IgD-negative memory B cell (primary cell): ENCODE data around the gene KIAA0825. TPM values are rescaled to one million over a fixed set of nuclear protein-coding genes. Genes with fewer than 3 reads are reported as not detected.

Experiments used
- H3K27ac Mint-ChIP-seq, 3 donors: one replicate each; pipeline ENCODE4 v1.8.0; 2020 to 2022; ENCODE audit warnings: mild to moderate bottlenecking in 3 of 3, mixed read lengths in 3 of 3, moderate library complexity in 1 of 3
- H3K27me3 Mint-ChIP-seq: one replicate; pipeline ENCODE4 v1.8.0; 2021; ENCODE audit warnings: mixed read lengths
- H3K36me3 Mint-ChIP-seq: one replicate; pipeline ENCODE4 v1.8.0; 2020; ENCODE audit warnings: mild to moderate bottlenecking, mixed read lengths
- H3K4me1 Mint-ChIP-seq, 3 donors: one replicate each; pipeline ENCODE4 v1.8.0; 2020 to 2022; ENCODE audit warnings: mixed read lengths in 3 of 3, mild to moderate bottlenecking in 1 of 3
- H3K4me3 Mint-ChIP-seq, 4 donors: one replicate each; pipeline ENCODE4 v1.8.0; 2020 to 2022; ENCODE audit warnings: mild to moderate bottlenecking in 4 of 4, mixed read lengths in 4 of 4, moderate library complexity in 3 of 4
- H3K9me3 Mint-ChIP-seq, 3 donors: one replicate each; pipeline ENCODE4 v1.8.0; 2020 to 2021; ENCODE audit warnings: mixed read lengths in 3 of 3, mild to moderate bottlenecking in 1 of 3
- polyA plus RNA-seq: library from polyadenylated mRNA; unstranded; fragments of 300-500 nt; fragmentation: Illumina TruSeq; gene quantifications from one replicate; pipeline ENCODE4 v1.2.3, GENCODE V29; 2021

The KIAA0825 gene
- polyA plus RNA-seq, 1 donor from 2014 or later, result 0.84 TPM

GRCh38 chr5:94461131-94461530, 157.3 kb downstream of the KIAA0825 start:
- Mint-ChIP-seq H3K27ac (no peak overlapping the region), H3K4me3 (no peak overlapping the region), H3K4me1 (no peaks in the 10 kb centered on the region), H3K36me3 (no peaks in the 10 kb centered on the region), H3K9me3 (no peaks in the 10 kb centered on the region), H3K27me3 (no peaks in the 10 kb centered on the region)

- no peaks in the 10 kb centered on the region for H3K27me3 Mint-ChIP-seq
- H3K4me3 Mint-ChIP-seq, result no peak overlapping the region
- no peaks in the 10 kb centered on the region for H3K9me3 Mint-ChIP-seq
- no peak overlapping the region for H3K27ac Mint-ChIP-seq
- H3K36me3 Mint-ChIP-seq, result no peaks in the 10 kb centered on the region
- no peaks in the 10 kb centered on the region for H3K4me1 Mint-ChIP-seq
Observed at GRCh38 chr5:94459915-94460314, 158.5 kb downstream of the KIAA0825 start.

- H3K9me3 Mint-ChIP-seq, result no peaks in the 10 kb centered on the region
- H3K27me3 Mint-ChIP-seq, result no peaks in the 10 kb centered on the region
- no peaks in the 10 kb centered on the region for H3K4me1 Mint-ChIP-seq
- no peak overlapping the region for H3K4me3 Mint-ChIP-seq
- no peaks in the 10 kb centered on the region for H3K36me3 Mint-ChIP-seq
- H3K27ac Mint-ChIP-seq, result no peak overlapping the region
Observed at GRCh38 chr5:94457788-94458187, 160.6 kb downstream of the KIAA0825 start.

- Mint-ChIP-seq H3K27me3 (peaks cover 2% of the 10 kb centered on the region), H3K36me3 (peaks cover 1% of the 10 kb centered on the region), H3K27ac (no peak overlapping the region), H3K4me3 (no peak overlapping the region), H3K9me3 (peaks cover 0 to 1% (median 0%) of the 10 kb centered on the region in 3 donors), H3K4me1 (no peaks in the 10 kb centered on the region)
Observed at GRCh38 chr5:94445726-94446125, 172.7 kb downstream of the KIAA0825 start.

GRCh38 chr5:94442991-94443390, 175.4 kb downstream of the KIAA0825 start:
- Mint-ChIP-seq H3K27ac (no peak overlapping the region), H3K27me3 (peaks cover 2% of the 10 kb centered on the region), H3K36me3 (peaks cover 3% of the 10 kb centered on the region), H3K4me3 (no peak overlapping the region), H3K4me1 (no peaks in the 10 kb centered on the region), H3K9me3 (peaks cover 0 to 2% (median 0%) of the 10 kb centered on the region in 3 donors)

- Mint-ChIP-seq H3K9me3 (peaks cover 0 to 2% (median 0%) of the 10 kb centered on the region in 3 donors), H3K27ac (no peak overlapping the region), H3K27me3 (peaks cover 2% of the 10 kb centered on the region), H3K4me3 (no peak overlapping the region), H3K36me3 (peaks cover 3% of the 10 kb centered on the region), H3K4me1 (no peaks in the 10 kb centered on the region)
Observed at GRCh38 chr5:94442076-94442475, 176.3 kb downstream of the KIAA0825 start.

- Mint-ChIP-seq H3K9me3 (peaks cover 0 to 3% (median 0%) of the 10 kb centered on the region in 3 donors), H3K4me3 (no peak overlapping the region), H3K36me3 (peaks cover 7% of the 10 kb centered on the region), H3K4me1 (no peaks in the 10 kb centered on the region), H3K27ac (no peak overlapping the region), H3K27me3 (peaks cover 2% of the 10 kb centered on the region)
Observed at GRCh38 chr5:94440015-94440414, 178.4 kb downstream of the KIAA0825 start.

- H3K27ac Mint-ChIP-seq, result no peak overlapping the region
- no peaks in the 10 kb centered on the region for H3K27me3 Mint-ChIP-seq
- no peaks in the 10 kb centered on the region for H3K4me1 Mint-ChIP-seq
- peaks cover 4% of the 10 kb centered on the region for H3K36me3 Mint-ChIP-seq
- peaks cover 1 to 8% (median 2%) of the 10 kb centered on the region in 3 donors for H3K9me3 Mint-ChIP-seq
- no peak overlapping the region for H3K4me3 Mint-ChIP-seq
Observed at GRCh38 chr5:94433397-94434163, 184.8 kb downstream of the KIAA0825 start.

- no peak overlapping the region for H3K27ac Mint-ChIP-seq
- no peak overlapping the region for H3K4me3 Mint-ChIP-seq
- peaks cover 3 to 8% (median 6%) of the 10 kb centered on the region in 3 donors for H3K9me3 Mint-ChIP-seq
- no peaks in the 10 kb centered on the region for H3K27me3 Mint-ChIP-seq
- H3K36me3 Mint-ChIP-seq, result peaks cover 4% of the 10 kb centered on the region
- no peaks in the 10 kb centered on the region for H3K4me1 Mint-ChIP-seq
Observed at GRCh38 chr5:94432499-94432898, 185.9 kb downstream of the KIAA0825 start.

GRCh38 chr5:94431696-94432095, 186.7 kb downstream of the KIAA0825 start:
- Mint-ChIP-seq H3K36me3 (peaks cover 4% of the 10 kb centered on the region), H3K27ac (no peak overlapping the region), H3K27me3 (no peaks in the 10 kb centered on the region), H3K9me3 (peaks cover 3 to 8% (median 6%) of the 10 kb centered on the region in 3 donors), H3K4me3 (no peak overlapping the region), H3K4me1 (no peaks in the 10 kb centered on the region)

GRCh38 chr5:94429566-94429965, 188.8 kb downstream of the KIAA0825 start:
- Mint-ChIP-seq H3K4me1 (no peaks in the 10 kb centered on the region), H3K4me3 (no peak overlapping the region), H3K36me3 (no peaks in the 10 kb centered on the region), H3K9me3 (peaks cover 2 to 7% (median 6%) of the 10 kb centered on the region in 3 donors), H3K27me3 (no peaks in the 10 kb centered on the region), H3K27ac (no peak overlapping the region)

GRCh38 chr5:94425396-94425795, 193.0 kb downstream of the KIAA0825 start:
- Mint-ChIP-seq H3K36me3 (peaks cover 4% of the 10 kb centered on the region), H3K27ac (no peak overlapping the region), H3K4me1 (no peaks in the 10 kb centered on the region), H3K9me3 (peaks cover 2 to 5% (median 4%) of the 10 kb centered on the region in 3 donors), H3K4me3 (no peak overlapping the region), H3K27me3 (no peaks in the 10 kb centered on the region)

GRCh38 chr5:94423411-94423810, 195.0 kb downstream of the KIAA0825 start:
- Mint-ChIP-seq H3K4me1 (no peaks in the 10 kb centered on the region), H3K36me3 (peaks cover 10% of the 10 kb centered on the region), H3K27me3 (no peaks in the 10 kb centered on the region), H3K4me3 (no peak overlapping the region), H3K9me3 (peaks cover 2 to 3% (median 3%) of the 10 kb centered on the region in 3 donors), H3K27ac (no peak overlapping the region)

- peaks cover under 1 to 3% (median 2%) of the 10 kb centered on the region in 3 donors for H3K9me3 Mint-ChIP-seq
- no peaks in the 10 kb centered on the region for H3K27me3 Mint-ChIP-seq
- peaks cover 10% of the 10 kb centered on the region for H3K36me3 Mint-ChIP-seq
- no peaks in the 10 kb centered on the region for H3K4me1 Mint-ChIP-seq
- no peak overlapping the region for H3K27ac Mint-ChIP-seq
- no peak overlapping the region for H3K4me3 Mint-ChIP-seq
Observed at GRCh38 chr5:94422812-94423211, 195.6 kb downstream of the KIAA0825 start.

GRCh38 chr5:94420885-94421284, 197.5 kb downstream of the KIAA0825 start:
- Mint-ChIP-seq H3K36me3 (peaks cover 10% of the 10 kb centered on the region), H3K27me3 (no peaks in the 10 kb centered on the region), H3K9me3 (peaks cover 0 to 3% (median 0%) of the 10 kb centered on the region in 3 donors), H3K4me1 (no peaks in the 10 kb centered on the region), H3K4me3 (no peak overlapping the region), H3K27ac (no peak overlapping the region)

- Mint-ChIP-seq H3K9me3 (peaks cover 0 to 3% (median 2%) of the 10 kb centered on the region in 3 donors), H3K36me3 (peaks cover 6% of the 10 kb centered on the region), H3K4me1 (no peaks in the 10 kb centered on the region), H3K27ac (no peak overlapping the region), H3K4me3 (no peak overlapping the region), H3K27me3 (no peaks in the 10 kb centered on the region)
Observed at GRCh38 chr5:94415798-94416197, 202.6 kb downstream of the KIAA0825 start.
